ENCODE data around the gene DOCK4. TPM values are rescaled to one million over a fixed set of nuclear protein-coding genes. Genes with fewer than 3 reads are reported as not detected.

The DOCK4 gene
- total and polyA plus RNA-seq, 2 of the 8 experiments (the other 6 are each of a cell fraction or from before 2014, with no cell fraction given): 5.1 to 23.6 TPM

GRCh38 chr7:111877931-111878330 is 328.3 kb downstream of the DOCK4 start:
- H3K4me2 ChIP-seq (ENCODE audit: insufficient read depth in 1 of 2, low read depth in 2 of 2, low read length in 2 of 2): no peak overlapping the region
- H3K36me3 ChIP-seq (ENCODE audit: control insufficient read depth in 2 of 4, insufficient read depth in 4 of 4, low read length in 3 of 4): peaks cover 0 to 2% (median 0%) of the 10 kb centered on the region in 4 experiments; a peak in 1 of 8 replicates
- H3K79me1 ChIP-seq (ENCODE audit: low read depth, low read length): no peaks in the 10 kb centered on the region
- H2BK12ac ChIP-seq (ENCODE audit: low read depth, low read length): no peak overlapping the region
- no peak overlapping the region for H3K9ac ChIP-seq (replicated peaks in 1 of 4; ENCODE audit: extremely low read depth in 1 of 4, low read depth in 3 of 4, low read length in 3 of 4)
- no peak for DNase-seq (ENCODE audit: low read depth in 1 of 2, low spot score in 2 of 2)
- H3K27ac ChIP-seq (ENCODE audit: low read depth, low read length): no peak overlapping the region
- ChIA-PET CTCF (ENCODE audit: partially characterized antibody) (interaction anchor here (3.6 kb wide), 1 partner anchor 23 kb away, joined by 17 read pairs; no protein-coding TSS in a partner anchor), POLR2A (ENCODE audit: partially characterized antibody) (no interaction called here)
- H3K4me3 ChIP-seq (ENCODE audit: extremely low read depth in 1 of 4, insufficient read depth in 2 of 4, low read depth in 3 of 4, low read length in 4 of 4): no peak overlapping the region
- H3K56ac ChIP-seq (replicated peaks; ENCODE audit: insufficient read length, low read depth, low read length): no peak overlapping the region
- H4K20me1 ChIP-seq (replicated peaks in 1 of 2; ENCODE audit: control insufficient read depth in 1 of 2, insufficient read depth in 2 of 2, low read length in 2 of 2): no peaks in the 10 kb centered on the region
- no peak overlapping the region for H2BK5ac ChIP-seq (ENCODE audit: low read depth, low read length)
- H3K4me1 ChIP-seq (replicated peaks in 1 of 4; ENCODE audit: control insufficient read depth in 3 of 4, insufficient read depth in 4 of 4, low read length in 3 of 4): peaks cover under 1 to 20% (median 8%) of the 10 kb centered on the region in 4 experiments
- no peaks in the 10 kb centered on the region for H3K27me3 ChIP-seq (replicated peaks in 1 of 4; ENCODE audit: control insufficient read depth in 3 of 4, extremely low read depth in 1 of 4, insufficient read depth in 3 of 4, low read length in 3 of 4)
- H2AFZ ChIP-seq (ENCODE audit: low read length): no peak overlapping the region
- no peaks in the 10 kb centered on the region; the same call in 1 of the 2 replicates for H3K23me2 ChIP-seq (ENCODE audit: low read depth, low read length)
- no peak overlapping the region for H4K91ac ChIP-seq (replicated peaks; ENCODE audit: insufficient read length, low read length)
- H3K14ac ChIP-seq (ENCODE audit: insufficient read length): no peak overlapping the region
- FAIRE-seq: no peak
- H3K4ac ChIP-seq (replicated peaks; ENCODE audit: insufficient read length, low read depth, low read length): no peak overlapping the region
- H3K18ac ChIP-seq (ENCODE audit: extremely low read depth, low read length): no peak overlapping the region
- H4K8ac ChIP-seq (ENCODE audit: extremely low read depth, insufficient read depth, low read length): no peak overlapping the region
- no peak overlapping the region for H2BK20ac ChIP-seq (ENCODE audit: low read length)
- H2BK15ac ChIP-seq (ENCODE audit: low read length): no peak overlapping the region
- no peak overlapping the region for H3K23ac ChIP-seq (ENCODE audit: insufficient read length)
- H2AK5ac ChIP-seq (ENCODE audit: low read depth, low read length): no peak overlapping the region
- no peaks in the 10 kb centered on the region for H3K79me2 ChIP-seq (ENCODE audit: control insufficient read depth in 1 of 2, insufficient read depth in 2 of 2, low read length in 2 of 2)
- TF ChIP-seq KDM4A (IDR thresholded peaks at IDR 0.05; ENCODE audit: low read depth, low read length, severe bottlenecking): no peak
- no peak for TF ChIP-seq GABPA (IDR thresholded peaks at IDR 0.05; ENCODE audit: borderline replicate concordance, insufficient read depth, low read length)
- no peak for TF ChIP-seq NANOG (IDR thresholded peaks at IDR 0.05; ENCODE audit: insufficient read depth, low read depth, low read length, poor library complexity, severe bottlenecking)
- TF ChIP-seq ATF3 (IDR thresholded peaks at IDR 0.05; ENCODE audit: insufficient read depth, low read depth, low read length): no peak
- no peak for TF ChIP-seq KDM1A (IDR thresholded peaks at IDR 0.05; ENCODE audit: borderline replicate concordance, low read length)
- no peak for TF ChIP-seq EGR1 (IDR thresholded peaks at IDR 0.05; ENCODE audit: borderline replicate concordance, low read depth, low read length)
- no peak for TF ChIP-seq ZNF274 (IDR thresholded peaks at IDR 0.05; ENCODE audit: borderline replicate concordance, extremely low read depth, low read length)
- no peak for TF ChIP-seq GTF2F1 (IDR thresholded peaks at IDR 0.05; ENCODE audit: borderline replicate concordance, low read depth, low read length)
- TF ChIP-seq CBX8 (IDR thresholded peaks at IDR 0.05; ENCODE audit: borderline replicate concordance, low read depth, low read length): no peak
- TF ChIP-seq TBP (IDR thresholded peaks at IDR 0.05; ENCODE audit: low read depth, low read length): no peak
- TF ChIP-seq MAX (IDR thresholded peaks at IDR 0.05): no peak
- no peak for TF ChIP-seq CREB1 (IDR thresholded peaks at IDR 0.05)
- no peak for TF ChIP-seq SIRT6 (IDR thresholded peaks at IDR 0.05; ENCODE audit: low read length)
- no peak for TF ChIP-seq ASH2L (IDR thresholded peaks at IDR 0.05; ENCODE audit: low read length)
- 91% methylated on average over 4 of the region's 4 CpGs; no CpG with 5 or more reads in 1 of the 2 experiments for WGBS, 2 experiments (ENCODE audit: extremely low coverage in 1 of 2, insufficient coverage in 1 of 2, insufficient read length in 1 of 2, insufficient replicate concordance in 2 of 2, low coverage in 1 of 2, low lambda C conversion rate in 2 of 2, missing lambda C conversion rate in 1 of 2)
- H4K5ac ChIP-seq (ENCODE audit: insufficient read length, low read depth, low read length): no peak overlapping the region
- no peaks in the 10 kb centered on the region; a peak in 2 of 4 replicates for H3K9me3 ChIP-seq (ENCODE audit: insufficient read depth in 2 of 2, low read depth in 1 of 2, low read length in 1 of 2)
- H2BK120ac ChIP-seq (replicated peaks; ENCODE audit: low read depth, low read length): no peak overlapping the region

Data from H1 (cell line).